Measurements from ENCODE around the gene GRK3. TPM values are rescaled to one million over a fixed set of nuclear protein-coding genes. Genes with fewer than 3 reads are reported as not detected.

Gene GRK3
- total RNA-seq, 1 donor from 2014 or later = 1.1 TPM

GRCh38 chr22:25695146-25695545 is 130.7 kb downstream of the GRK3 start:
- Mint-ChIP-seq H3K9me3 (ENCODE audit: unreplicated experiment) (no peaks in the 10 kb centered on the region), H3K27ac (ENCODE audit: unreplicated experiment) (no peak overlapping the region), H3K27me3 (ENCODE audit: unreplicated experiment) (no peaks in the 10 kb centered on the region), H3K36me3 (ENCODE audit: unreplicated experiment) (no peaks in the 10 kb centered on the region), H3K4me1 (ENCODE audit: unreplicated experiment) (no peaks in the 10 kb centered on the region), H3K4me3 (ENCODE audit: unreplicated experiment) (no peak overlapping the region)
- no peak for TF ChIP-seq CTCF (IDR thresholded peaks at IDR 0.05)
- DNase-seq (ENCODE audit: extremely low spot score, unreplicated experiment) = no peak

GRCh38 chr22:25696763-25697162 is 132.3 kb downstream of the GRK3 start:
- H3K27ac Mint-ChIP-seq (ENCODE audit: unreplicated experiment) = no peak overlapping the region
- no peaks in the 10 kb centered on the region for H3K9me3 Mint-ChIP-seq (ENCODE audit: unreplicated experiment)
- DNase-seq (ENCODE audit: extremely low spot score, unreplicated experiment) = no peak
- no peak for TF ChIP-seq CTCF (IDR thresholded peaks at IDR 0.05)
- H3K27me3 Mint-ChIP-seq (ENCODE audit: unreplicated experiment) = no peaks in the 10 kb centered on the region
- H3K4me1 Mint-ChIP-seq (ENCODE audit: unreplicated experiment) = peaks cover 7% of the 10 kb centered on the region
- H3K4me3 Mint-ChIP-seq (ENCODE audit: unreplicated experiment) = no peak overlapping the region
- H3K36me3 Mint-ChIP-seq (ENCODE audit: unreplicated experiment) = no peaks in the 10 kb centered on the region

- no peak for DNase-seq (ENCODE audit: extremely low spot score, unreplicated experiment)
- Mint-ChIP-seq H3K9me3 (ENCODE audit: unreplicated experiment) (no peaks in the 10 kb centered on the region), H3K4me3 (ENCODE audit: unreplicated experiment) (no peak overlapping the region), H3K27ac (ENCODE audit: unreplicated experiment) (no peak overlapping the region), H3K36me3 (ENCODE audit: unreplicated experiment) (no peaks in the 10 kb centered on the region), H3K27me3 (ENCODE audit: unreplicated experiment) (no peaks in the 10 kb centered on the region), H3K4me1 (ENCODE audit: unreplicated experiment) (peaks cover 9% of the 10 kb centered on the region)
- TF ChIP-seq CTCF (IDR thresholded peaks at IDR 0.05) = no peak
Observed at GRCh38 chr22:25697181-25697664, 132.7 kb downstream of the GRK3 start.

GRCh38 chr22:25697978-25698377 is 133.5 kb downstream of the GRK3 start:
- H3K36me3 Mint-ChIP-seq (ENCODE audit: unreplicated experiment) = no peaks in the 10 kb centered on the region
- peaks cover 9% of the 10 kb centered on the region for H3K4me1 Mint-ChIP-seq (ENCODE audit: unreplicated experiment)
- no peak overlapping the region for H3K27ac Mint-ChIP-seq (ENCODE audit: unreplicated experiment)
- H3K4me3 Mint-ChIP-seq (ENCODE audit: unreplicated experiment) = no peak overlapping the region
- no peak for TF ChIP-seq CTCF (IDR thresholded peaks at IDR 0.05)
- no peaks in the 10 kb centered on the region for H3K27me3 Mint-ChIP-seq (ENCODE audit: unreplicated experiment)
- no peaks in the 10 kb centered on the region for H3K9me3 Mint-ChIP-seq (ENCODE audit: unreplicated experiment)
- DNase-seq (ENCODE audit: extremely low spot score, unreplicated experiment) = no peak

- peaks cover 9% of the 10 kb centered on the region for H3K4me1 Mint-ChIP-seq (ENCODE audit: unreplicated experiment)
- H3K27ac Mint-ChIP-seq (ENCODE audit: unreplicated experiment) = no peak overlapping the region
- H3K36me3 Mint-ChIP-seq (ENCODE audit: unreplicated experiment) = no peaks in the 10 kb centered on the region
- H3K27me3 Mint-ChIP-seq (ENCODE audit: unreplicated experiment) = no peaks in the 10 kb centered on the region
- no peak overlapping the region for H3K4me3 Mint-ChIP-seq (ENCODE audit: unreplicated experiment)
- DNase-seq (ENCODE audit: extremely low spot score, unreplicated experiment) = no peak
- TF ChIP-seq CTCF (IDR thresholded peaks at IDR 0.05) = no peak
- no peaks in the 10 kb centered on the region for H3K9me3 Mint-ChIP-seq (ENCODE audit: unreplicated experiment)
Observed at GRCh38 chr22:25698461-25698860, 134.0 kb downstream of the GRK3 start.

All from osteocyte (in vitro differentiated cells).